ENCODE results near the gene CTBP2. TPM values are rescaled to one million over a fixed set of nuclear protein-coding genes. Genes with fewer than 3 reads are reported as not detected.
A peak's percentile ranks its signal among the peaks of the same experiment; 100 is the strongest.

CTBP2 gene
- total RNA-seq, 1 experiment from 2014 or later = 212 TPM

- Histone ChIP-seq H3K14ac (ENCODE audit: insufficient read depth, low read length) (no peak overlapping the region), H2AFZ (ENCODE audit: low read length) (no peak overlapping the region), H2BK5ac (ENCODE audit: insufficient read length, low read length) (no peak overlapping the region), H2AK5ac (ENCODE audit: insufficient read length, low read length) (no peak overlapping the region), H3K4me2 (ENCODE audit: insufficient read depth, insufficient read length, low read length) (no peak overlapping the region), H3K4ac (ENCODE audit: low read depth, low read length) (no peak overlapping the region), H3K27ac (ENCODE audit: insufficient read length, low read depth, low read length) (no peak overlapping the region), H2BK20ac (ENCODE audit: low read depth, low read length, poor library complexity, severe bottlenecking) (no peak overlapping the region), H3K23ac (ENCODE audit: insufficient read length, low read depth, low read length) (no peak overlapping the region), H3K79me1 (ENCODE audit: insufficient read depth, low read depth, low read length, poor library complexity, severe bottlenecking) (peaks cover 5% of the 10 kb centered on the region), H3K79me2 (ENCODE audit: insufficient read depth, low read length) (peaks cover 28% of the 10 kb centered on the region), H4K5ac (ENCODE audit: insufficient read length, low read depth, low read length) (no peak overlapping the region), H2BK120ac (ENCODE audit: low read depth, low read length, poor library complexity, severe bottlenecking) (no peak overlapping the region), H3K23me2 (ENCODE audit: insufficient read length, low read depth, low read length, poor library complexity, severe bottlenecking) (no peaks in the 10 kb centered on the region), H4K91ac (ENCODE audit: insufficient read length, low read depth, low read length) (no peak overlapping the region), H4K20me1 (ENCODE audit: control insufficient read depth, insufficient read depth, insufficient read length) (no peaks in the 10 kb centered on the region), H3K56ac (ENCODE audit: insufficient read length, low read depth, low read length) (no peak overlapping the region), H4K8ac (replicated peaks; ENCODE audit: insufficient read length, low read depth, low read length) (no peak overlapping the region), H3K9ac (ENCODE audit: extremely low read depth, insufficient read length, low read length) (no peak overlapping the region), H3K18ac (ENCODE audit: insufficient read length, low read depth, low read length) (no peak overlapping the region), H3T11ph (ENCODE audit: low read length) (no peak overlapping the region), H3K4me1 (ENCODE audit: insufficient read depth, low read length) (peaks cover 11% of the 10 kb centered on the region; the same call in 1 of the 2 replicates), H3K9me3 (ENCODE audit: control insufficient read depth, low read depth, low read length) (no peaks in the 10 kb centered on the region), H2BK12ac (ENCODE audit: insufficient read length, low read depth, low read length) (no peak overlapping the region), H3K27me3 (ENCODE audit: insufficient read depth, low read length) (no peaks in the 10 kb centered on the region), H2BK15ac (ENCODE audit: low read depth, low read length) (no peak overlapping the region)
- no CpG with 5 or more reads among the region's 11 CpGs for WGBS (ENCODE audit: extremely low coverage, insufficient read length, low lambda C conversion rate)
- no peaks in the 10 kb centered on the region for H3K9me3 Mint-ChIP-seq
- peaks cover 32 to 38% of the 10 kb centered on the region in 2 experiments for H3K4me1 Mint-ChIP-seq
- peaks cover 4 to 8% (median 5%) of the 10 kb centered on the region in 3 experiments; a peak in 4 of 7 replicates for H3K36me3 Mint-ChIP-seq (ENCODE audit: insufficient read depth in 1 of 3, low read depth in 3 of 3)
- no peak for DNase-seq
- no peak overlapping the region for H3K4me3 Mint-ChIP-seq
- peak overlapping the region; percentile 7 to 79 (median 78); a peak in 4 of 7 replicates for H3K27ac Mint-ChIP-seq
- no peak for TF ChIP-seq CTCF (conservative IDR thresholded peaks at IDR 0.05)
- H3K27me3 Mint-ChIP-seq (ENCODE audit: low read depth) = no peaks in the 10 kb centered on the region
Measured at GRCh38 chr10:124942317-124943169, 217.8 kb downstream of the CTBP2 start.
